GM12874 (cell line): ENCODE results near the gene RNF17.

Source experiments
- TF ChIP-seq, protein P1 (sequence below): IDR thresholded peaks from 2 replicates; pipeline ENCODE4 v1.5.1; 2011; ENCODE audit warnings: low read depth, mild to moderate bottlenecking, control low read depth, low read length, moderate library complexity; ENCODE audit not compliant: insufficient read depth

Gene RNF17, protein sequence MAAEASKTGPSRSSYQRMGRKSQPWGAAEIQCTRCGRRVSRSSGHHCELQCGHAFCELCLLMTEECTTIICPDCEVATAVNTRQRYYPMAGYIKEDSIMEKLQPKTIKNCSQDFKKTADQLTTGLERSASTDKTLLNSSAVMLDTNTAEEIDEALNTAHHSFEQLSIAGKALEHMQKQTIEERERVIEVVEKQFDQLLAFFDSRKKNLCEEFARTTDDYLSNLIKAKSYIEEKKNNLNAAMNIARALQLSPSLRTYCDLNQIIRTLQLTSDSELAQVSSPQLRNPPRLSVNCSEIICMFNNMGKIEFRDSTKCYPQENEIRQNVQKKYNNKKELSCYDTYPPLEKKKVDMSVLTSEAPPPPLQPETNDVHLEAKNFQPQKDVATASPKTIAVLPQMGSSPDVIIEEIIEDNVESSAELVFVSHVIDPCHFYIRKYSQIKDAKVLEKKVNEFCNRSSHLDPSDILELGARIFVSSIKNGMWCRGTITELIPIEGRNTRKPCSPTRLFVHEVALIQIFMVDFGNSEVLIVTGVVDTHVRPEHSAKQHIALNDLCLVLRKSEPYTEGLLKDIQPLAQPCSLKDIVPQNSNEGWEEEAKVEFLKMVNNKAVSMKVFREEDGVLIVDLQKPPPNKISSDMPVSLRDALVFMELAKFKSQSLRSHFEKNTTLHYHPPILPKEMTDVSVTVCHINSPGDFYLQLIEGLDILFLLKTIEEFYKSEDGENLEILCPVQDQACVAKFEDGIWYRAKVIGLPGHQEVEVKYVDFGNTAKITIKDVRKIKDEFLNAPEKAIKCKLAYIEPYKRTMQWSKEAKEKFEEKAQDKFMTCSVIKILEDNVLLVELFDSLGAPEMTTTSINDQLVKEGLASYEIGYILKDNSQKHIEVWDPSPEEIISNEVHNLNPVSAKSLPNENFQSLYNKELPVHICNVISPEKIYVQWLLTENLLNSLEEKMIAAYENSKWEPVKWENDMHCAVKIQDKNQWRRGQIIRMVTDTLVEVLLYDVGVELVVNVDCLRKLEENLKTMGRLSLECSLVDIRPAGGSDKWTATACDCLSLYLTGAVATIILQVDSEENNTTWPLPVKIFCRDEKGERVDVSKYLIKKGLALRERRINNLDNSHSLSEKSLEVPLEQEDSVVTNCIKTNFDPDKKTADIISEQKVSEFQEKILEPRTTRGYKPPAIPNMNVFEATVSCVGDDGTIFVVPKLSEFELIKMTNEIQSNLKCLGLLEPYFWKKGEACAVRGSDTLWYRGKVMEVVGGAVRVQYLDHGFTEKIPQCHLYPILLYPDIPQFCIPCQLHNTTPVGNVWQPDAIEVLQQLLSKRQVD (N-terminal part only)

DNA sequence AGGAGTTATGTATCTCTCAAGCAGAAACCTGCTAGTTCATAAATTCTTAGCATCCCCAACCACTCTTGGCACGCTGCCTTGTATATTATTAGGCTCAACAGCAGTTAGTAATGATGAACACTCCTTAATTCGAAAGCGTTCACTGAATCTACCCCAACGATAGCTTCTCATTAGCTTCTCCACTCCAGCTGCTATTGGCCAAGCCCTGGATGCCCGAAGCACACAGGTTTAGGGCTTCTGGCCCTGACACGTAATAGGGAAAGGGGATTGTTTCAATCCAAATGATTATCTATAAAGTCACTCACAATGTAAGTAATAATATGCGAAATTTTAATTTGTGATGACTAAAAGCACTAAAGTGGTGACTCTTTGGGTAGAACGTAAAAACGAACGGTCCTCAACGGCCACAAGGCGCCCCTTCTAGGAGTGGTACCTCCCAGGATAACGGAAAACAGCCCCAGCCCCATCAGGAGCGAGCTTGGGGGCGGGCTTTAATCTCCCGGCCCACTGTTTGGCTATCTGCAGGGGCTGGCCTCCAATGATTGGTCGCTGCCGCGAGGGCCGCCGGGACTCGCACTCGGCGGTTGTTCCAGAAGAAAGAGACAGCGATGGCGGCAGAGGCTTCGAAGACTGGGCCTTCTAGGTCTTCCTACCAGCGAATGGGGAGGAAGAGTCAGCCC, at the start of gene RNF17:
TSS of gene RNF17 (plus strand) at position 574 of the 680 bp plus-strand sequence. CDS start at position 609, 35 bp downstream.
- TF ChIP-seq, protein P1, sequence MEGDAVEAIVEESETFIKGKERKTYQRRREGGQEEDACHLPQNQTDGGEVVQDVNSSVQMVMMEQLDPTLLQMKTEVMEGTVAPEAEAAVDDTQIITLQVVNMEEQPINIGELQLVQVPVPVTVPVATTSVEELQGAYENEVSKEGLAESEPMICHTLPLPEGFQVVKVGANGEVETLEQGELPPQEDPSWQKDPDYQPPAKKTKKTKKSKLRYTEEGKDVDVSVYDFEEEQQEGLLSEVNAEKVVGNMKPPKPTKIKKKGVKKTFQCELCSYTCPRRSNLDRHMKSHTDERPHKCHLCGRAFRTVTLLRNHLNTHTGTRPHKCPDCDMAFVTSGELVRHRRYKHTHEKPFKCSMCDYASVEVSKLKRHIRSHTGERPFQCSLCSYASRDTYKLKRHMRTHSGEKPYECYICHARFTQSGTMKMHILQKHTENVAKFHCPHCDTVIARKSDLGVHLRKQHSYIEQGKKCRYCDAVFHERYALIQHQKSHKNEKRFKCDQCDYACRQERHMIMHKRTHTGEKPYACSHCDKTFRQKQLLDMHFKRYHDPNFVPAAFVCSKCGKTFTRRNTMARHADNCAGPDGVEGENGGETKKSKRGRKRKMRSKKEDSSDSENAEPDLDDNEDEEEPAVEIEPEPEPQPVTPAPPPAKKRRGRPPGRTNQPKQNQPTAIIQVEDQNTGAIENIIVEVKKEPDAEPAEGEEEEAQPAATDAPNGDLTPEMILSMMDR = no peak

DNA sequence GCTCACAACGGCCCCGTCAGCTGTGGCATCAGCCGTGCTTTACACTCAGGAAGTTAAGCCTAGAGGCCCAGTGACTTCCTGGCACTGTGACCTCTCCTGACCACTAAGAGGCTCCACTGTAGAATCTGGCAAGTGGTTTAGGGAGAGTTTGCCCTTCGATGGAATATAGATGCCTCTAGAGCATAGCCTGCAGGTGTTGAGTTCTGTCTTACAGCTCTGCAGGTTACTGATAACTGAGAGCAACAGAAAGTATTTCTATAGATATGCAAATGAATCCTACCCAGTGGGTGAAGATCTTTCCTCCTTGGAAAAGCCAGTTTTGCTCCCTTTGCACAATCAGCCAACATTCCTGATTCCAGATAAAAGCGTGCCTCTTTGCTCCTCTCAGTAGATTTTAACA, 48.0 kb upstream of the RNF17 start:
- TF ChIP-seq, protein P1 = no peak

DNA sequence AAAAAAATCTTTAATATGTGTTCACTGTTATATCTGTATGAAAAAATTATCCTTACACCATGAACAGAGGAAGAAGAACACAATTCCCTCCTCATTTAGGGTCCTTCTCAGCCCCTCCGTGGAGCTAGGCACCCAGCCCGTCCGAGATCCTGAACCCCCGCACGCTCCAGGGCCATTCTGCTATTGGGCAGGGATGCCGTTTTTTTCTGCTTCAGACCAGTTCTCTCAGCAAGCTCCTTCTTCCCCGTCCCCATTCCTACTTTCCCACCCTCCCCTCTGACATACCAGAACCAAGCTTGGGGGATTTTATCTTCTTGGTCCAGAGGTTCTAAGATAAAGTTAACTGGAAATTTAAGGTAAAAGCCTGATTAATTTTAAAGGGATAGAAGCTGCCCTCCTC, 47.5 kb upstream of the RNF17 start:
- TF ChIP-seq, protein P1 = no peak

DNA sequence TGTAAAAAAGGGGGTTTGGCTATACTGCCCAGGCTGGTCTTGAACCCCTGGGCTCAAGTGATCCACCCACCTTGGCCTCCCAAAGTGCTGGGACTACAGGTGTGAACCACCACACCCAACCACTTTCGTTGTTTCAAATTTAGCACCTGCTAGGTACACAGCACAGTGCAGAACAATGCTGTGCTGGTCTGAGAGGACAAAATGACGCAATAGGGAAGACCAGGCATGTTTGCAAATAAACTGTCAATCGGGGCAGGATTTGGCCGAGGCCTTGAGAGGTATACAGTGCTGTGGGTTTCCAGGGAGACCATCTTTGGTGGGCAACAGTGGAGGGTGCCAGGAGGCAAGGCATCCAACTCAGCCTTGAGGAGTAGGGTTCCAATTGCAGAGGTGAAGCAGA, 46.8 kb upstream of the RNF17 start:
- TF ChIP-seq, protein P1 = no peak

DNA sequence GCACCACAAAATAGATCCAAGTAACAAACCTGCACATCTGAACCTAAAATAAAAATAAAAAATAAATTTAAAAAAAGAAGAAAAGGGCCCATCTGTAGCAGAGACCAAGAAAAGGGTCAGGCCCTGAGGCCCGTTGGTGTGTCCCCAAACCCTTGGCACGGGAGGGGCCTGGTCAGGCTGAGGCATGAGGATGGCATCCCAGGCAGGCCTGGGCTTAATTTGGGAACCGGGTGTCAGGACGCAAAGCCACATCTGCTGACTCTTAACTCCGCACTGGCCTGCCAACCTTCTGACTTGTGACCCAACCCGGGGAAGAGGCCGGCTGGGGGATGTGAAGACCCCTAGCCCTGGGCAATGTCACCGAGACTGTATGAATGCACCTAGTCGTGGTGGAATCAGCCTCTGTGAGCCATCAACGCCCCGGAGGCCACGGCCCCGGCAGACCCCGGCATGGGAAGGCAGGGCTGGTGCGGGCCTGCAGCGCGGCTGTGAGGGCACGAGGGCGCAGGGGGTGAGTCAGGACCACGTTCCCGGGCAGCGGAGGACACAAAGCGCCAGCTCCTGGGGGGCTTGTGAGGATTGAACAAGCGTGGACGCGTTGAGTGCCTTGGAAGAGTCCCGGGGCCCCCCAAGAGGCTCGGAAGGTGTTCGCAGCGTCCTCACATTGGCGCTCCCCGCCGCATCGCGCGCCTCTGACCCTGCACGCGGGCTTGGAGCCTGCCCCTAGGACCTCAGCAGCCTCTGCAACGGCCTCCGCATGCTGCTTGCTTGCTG, 45.6 kb upstream of the RNF17 start:
- TF ChIP-seq, protein P1 = no peak

DNA sequence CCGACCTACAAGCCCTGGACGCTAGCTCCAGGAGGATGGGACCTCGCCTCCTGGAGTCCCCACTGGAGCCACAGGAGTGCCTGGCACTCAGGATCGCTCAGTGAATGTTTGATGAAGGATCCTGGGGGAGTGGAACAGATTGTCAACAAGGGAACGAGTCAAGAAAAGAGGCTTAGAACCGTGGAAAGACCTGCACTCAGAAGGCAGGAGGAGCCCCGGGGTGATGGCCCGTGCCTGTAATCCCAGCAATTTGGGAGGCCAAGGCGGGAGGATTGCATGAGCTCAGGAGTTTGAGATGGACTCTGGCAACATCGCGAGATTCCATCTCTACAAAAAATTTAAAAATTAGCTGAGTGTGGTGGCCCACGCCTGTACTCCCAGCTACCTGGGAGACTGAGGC, 44.8 kb upstream of the RNF17 start:
- TF ChIP-seq, protein P1 = no peak
